ENCODE data around the gene ROBO3.
A peak's percentile ranks its signal among the peaks of the same experiment; 100 is the strongest.

ROBO3 gene

GRCh38 chr11:124864176-124864891, 898 bp upstream of the ROBO3 start:
- Histone ChIP-seq H3K4me3 (no peak overlapping the region), H3K27ac (no peak overlapping the region)
- DNase-seq (ENCODE audit: low spot score) = no peak
- no peak for TF ChIP-seq CTCF (IDR thresholded peaks at IDR 0.05)

- TF ChIP-seq CTCF (IDR thresholded peaks at IDR 0.05) = no peak
- DNase-seq (ENCODE audit: low spot score) = peak; percentile 50
- Histone ChIP-seq H3K27ac (no peak overlapping the region), H3K4me3 (peak overlapping the region; percentile 63)
Measured at GRCh38 chr11:124864892-124865180, 396 bp upstream of the ROBO3 start.

GRCh38 chr11:124865902-124866851, 945 bp downstream of the ROBO3 start:
- DNase-seq (ENCODE audit: low spot score) = peak; percentile 62
- peak; percentile 85 for TF ChIP-seq CTCF (IDR thresholded peaks at IDR 0.05)
- H3K4me3 ChIP-seq = peak overlapping the region; percentile 63

GRCh38 chr11:124867700-124868099, 2.5 kb downstream of the ROBO3 start:
- peak; percentile 30 for TF ChIP-seq CTCF (IDR thresholded peaks at IDR 0.05)
- DNase-seq (ENCODE audit: low spot score) = peak; percentile 55
- peak overlapping the region; percentile 33 for H3K4me3 ChIP-seq
- no peak overlapping the region for H3K27ac ChIP-seq

More at GRCh38 chr11:124865902-124866851, 945 bp downstream of the ROBO3 start:
- H3K27ac ChIP-seq = no peak overlapping the region

- TF ChIP-seq CTCF (IDR thresholded peaks at IDR 0.05) = no peak
- peak overlapping the region; percentile 26 for H3K4me3 ChIP-seq
- H3K27ac ChIP-seq = no peak overlapping the region
- peak; percentile 64 for DNase-seq (ENCODE audit: low spot score)
Measured at GRCh38 chr11:124868331-124869274, 3.4 kb downstream of the ROBO3 start.

- Histone ChIP-seq H3K27ac (no peak overlapping the region), H3K4me3 (peak overlapping the region; percentile 26)
- peak; percentile 56 for DNase-seq (ENCODE audit: low spot score)
- TF ChIP-seq CTCF (IDR thresholded peaks at IDR 0.05) = no peak
Measured at GRCh38 chr11:124869331-124869730, 4.1 kb downstream of the ROBO3 start.
